H1 (cell line): ENCODE data around the gene EPHB3. TPM values are rescaled to one million over a fixed set of nuclear protein-coding genes. Genes with fewer than 3 reads are reported as not detected.

Experiments used
- ATF2 ChIP-seq: IDR thresholded peaks from 2 replicates; pipeline ENCODE4 v1.6.1; 2012; ENCODE audit warnings: low read length, inconsistent platforms
- polyA plus RNA-seq, 7 experiments: library from polyadenylated mRNA; depleted of rRNA in 3 of 7; stranded (reverse) in 5 of 7; unstranded in 2 of 7; fragments of >200 nt in 5 of 7; fragments of 200-250 nt in 2 of 7; gene quantifications; 1 replicate in 5 of 7; 2 replicates in 1 of 7; 4 replicates in 1 of 7; pipeline versions ENCODE4 v1.2.1 to v1.2.3, GENCODE V29; 2011 to 2013; ENCODE audit warnings: missing spikeins in 2 of 7, mixed read lengths in 2 of 7
- total RNA-seq: library from RNA; stranded (reverse); fragmentation: NEBNext Ultra II Directional; extraction: Animal tissue kit (Norgen Biotek cat#: 25700); gene quantifications from 2 replicates; pipeline ENCODE4 v1.2.1, GENCODE V29; 2021

The EPHB3 gene
- total and polyA plus RNA-seq, 2 of the 8 experiments (the other 6 are each of a cell fraction or from before 2014, with no cell fraction given): 0.41 to 0.91 TPM

DNA sequence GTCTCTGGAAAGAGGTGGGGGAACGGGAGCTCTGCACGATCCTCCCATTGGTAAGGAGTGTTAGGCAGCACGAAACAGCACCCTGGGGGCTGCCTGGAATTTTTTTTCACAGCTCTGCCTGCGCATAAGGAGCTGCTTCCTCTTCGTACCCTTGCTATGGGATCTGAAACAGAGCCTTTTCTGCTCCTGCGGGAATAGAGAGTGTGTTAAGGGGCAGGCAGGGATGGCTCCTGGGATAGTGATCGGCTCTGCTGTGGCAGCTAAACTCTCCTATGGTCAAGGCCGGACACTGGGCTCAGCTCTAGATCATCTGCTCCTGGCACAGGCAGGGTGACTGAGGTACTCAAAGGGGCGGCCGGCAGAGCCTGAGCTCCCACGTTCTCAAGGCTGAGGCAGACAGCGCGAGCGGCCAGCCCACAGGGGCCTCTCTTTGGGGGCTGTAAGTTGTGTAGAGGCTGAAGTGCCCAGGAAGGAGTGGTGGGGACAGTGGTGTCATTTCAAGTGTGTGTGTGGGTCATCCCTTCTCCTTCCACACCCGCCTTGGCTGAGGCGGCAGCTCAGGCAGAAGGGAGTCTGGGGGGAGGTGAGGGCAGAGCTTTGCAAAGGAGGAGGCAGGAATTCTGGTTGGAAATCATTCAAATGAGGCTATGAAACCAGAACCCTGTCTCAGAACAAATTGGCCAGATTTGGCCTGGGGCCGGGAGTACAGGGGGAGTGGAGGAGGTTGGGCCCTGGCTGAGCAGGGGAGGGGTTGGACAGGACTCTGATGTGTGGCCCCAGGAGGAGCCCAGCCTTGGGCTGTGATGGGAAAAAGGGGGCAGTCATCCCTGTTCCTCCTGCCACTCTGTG is 31.0 kb downstream of the EPHB3 start (continued):
- no peak for TF ChIP-seq ATF2
